ENCODE measurements around the gene DCP1B.
A peak's percentile ranks its signal among the peaks of the same experiment; 100 is the strongest.

Gene DCP1B

DNA sequence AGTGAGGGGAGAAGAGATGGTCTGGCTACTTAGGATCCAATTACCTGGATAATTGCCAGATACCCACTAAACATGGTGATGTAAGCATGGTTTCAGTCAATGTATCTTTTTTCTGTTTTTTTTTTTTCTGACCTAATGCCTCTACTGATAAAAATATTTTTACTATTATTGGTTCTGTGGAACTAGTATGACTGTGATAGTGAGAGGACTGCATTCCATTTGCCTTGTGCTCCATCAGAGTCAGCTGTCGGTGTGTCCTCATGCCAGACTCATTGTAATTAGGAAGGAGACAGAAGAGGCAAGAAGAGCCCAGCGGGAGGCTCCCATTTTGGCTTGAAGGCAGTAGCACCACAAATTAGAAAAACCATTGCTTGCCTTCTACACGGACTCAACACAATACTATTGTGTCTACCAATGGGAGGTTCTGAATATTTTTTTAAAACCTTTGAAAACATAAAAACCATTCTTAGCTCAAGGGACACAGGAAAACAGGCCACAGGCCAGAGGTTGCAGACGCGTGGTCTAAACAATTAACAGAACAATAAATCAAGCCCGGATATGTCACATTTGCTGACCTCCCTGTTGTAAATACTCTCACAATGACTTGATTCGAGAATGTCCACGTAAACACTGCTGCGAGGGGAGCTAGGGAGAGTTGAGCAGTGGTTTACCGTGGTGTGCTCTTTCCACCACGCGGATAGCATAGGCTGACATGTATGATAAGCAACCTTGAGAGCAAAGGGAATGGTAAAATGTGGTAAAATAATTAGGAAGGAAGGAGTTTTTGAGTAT lies 13.5 kb upstream of the DCP1B start:
- peaks cover 0 to 2% of the 10 kb centered on the region in 2 donors for H3K9me3 ChIP-seq (ENCODE audit: control insufficient read depth in 1 of 2, low read length in 2 of 2)
- H3K9ac ChIP-seq (ENCODE audit: low read depth in 1 of 2, low read length in 2 of 2) = no peak overlapping the region
- H3K36me3 ChIP-seq (ENCODE audit: control insufficient read depth in 1 of 2, insufficient read depth in 2 of 2, low read length in 2 of 2) = no peaks in the 10 kb centered on the region
- no peak overlapping the region for H3K27ac ChIP-seq (ENCODE audit: low read depth, low read length)
- no peaks in the 10 kb centered on the region for H3K27me3 ChIP-seq (ENCODE audit: control insufficient read depth in 1 of 2, insufficient read depth in 2 of 2, low read length in 2 of 2)
- H3K4me1 ChIP-seq (ENCODE audit: control insufficient read depth in 1 of 2, insufficient read depth in 2 of 2, low read length in 2 of 2) = peaks cover 0 to 12% of the 10 kb centered on the region in 2 donors
- no peak overlapping the region for H3K4me3 ChIP-seq (ENCODE audit: low read depth in 1 of 2, low read length in 2 of 2)

GRCh38 chr12:2016862-2017545 lies 12.7 kb upstream of the DCP1B start:
- Histone ChIP-seq H3K27ac (ENCODE audit: low read depth, low read length) (no peak overlapping the region), H3K4me1 (ENCODE audit: control insufficient read depth in 1 of 2, insufficient read depth in 2 of 2, low read length in 2 of 2) (peaks cover 0 to 12% of the 10 kb centered on the region in 2 donors), H3K27me3 (ENCODE audit: control insufficient read depth in 1 of 2, insufficient read depth in 2 of 2, low read length in 2 of 2) (no peaks in the 10 kb centered on the region), H3K36me3 (ENCODE audit: control insufficient read depth in 1 of 2, insufficient read depth in 2 of 2, low read length in 2 of 2) (no peaks in the 10 kb centered on the region), H3K9me3 (ENCODE audit: control insufficient read depth in 1 of 2, low read length in 2 of 2) (peaks cover 0 to 2% of the 10 kb centered on the region in 2 donors), H3K4me3 (ENCODE audit: low read depth in 1 of 2, low read length in 2 of 2) (no peak overlapping the region), H3K9ac (ENCODE audit: low read depth in 1 of 2, low read length in 2 of 2) (no peak overlapping the region)

DNA sequence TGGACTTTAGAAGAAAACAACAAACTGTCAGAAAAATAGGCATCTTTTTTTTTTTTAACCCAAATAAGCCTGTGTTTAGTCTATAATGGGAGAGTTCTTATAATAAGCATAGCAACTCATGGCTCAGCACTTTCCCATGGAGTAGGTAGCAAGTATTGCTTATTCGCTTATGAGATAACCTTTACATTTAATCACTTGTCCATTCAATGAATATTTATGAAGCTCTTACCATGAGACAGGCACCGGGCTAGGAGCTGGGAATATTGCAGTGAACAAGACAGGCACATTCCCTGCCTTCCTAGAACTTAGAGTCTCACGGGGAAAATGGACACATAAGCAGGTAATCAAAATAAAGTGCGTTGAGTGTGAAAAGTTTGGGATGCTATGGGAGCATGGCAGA lies 10.0 kb upstream of the DCP1B start:
- Histone ChIP-seq H3K4me1 (ENCODE audit: control insufficient read depth in 1 of 2, insufficient read depth in 2 of 2, low read length in 2 of 2) (peaks cover 0 to 12% of the 10 kb centered on the region in 2 donors), H3K9ac (ENCODE audit: low read depth in 1 of 2, low read length in 2 of 2) (no peak overlapping the region), H3K9me3 (ENCODE audit: control insufficient read depth in 1 of 2, low read length in 2 of 2) (no peaks in the 10 kb centered on the region), H3K36me3 (ENCODE audit: control insufficient read depth in 1 of 2, insufficient read depth in 2 of 2, low read length in 2 of 2) (no peaks in the 10 kb centered on the region), H3K27ac (ENCODE audit: low read depth, low read length) (no peak overlapping the region), H3K4me3 (ENCODE audit: low read depth in 1 of 2, low read length in 2 of 2) (no peak overlapping the region), H3K27me3 (ENCODE audit: control insufficient read depth in 1 of 2, insufficient read depth in 2 of 2, low read length in 2 of 2) (no peaks in the 10 kb centered on the region)

- Histone ChIP-seq H3K27ac (ENCODE audit: low read depth, low read length) (no peak overlapping the region), H3K36me3 (ENCODE audit: control insufficient read depth in 1 of 2, insufficient read depth in 2 of 2, low read length in 2 of 2) (no peaks in the 10 kb centered on the region), H3K27me3 (ENCODE audit: control insufficient read depth in 1 of 2, insufficient read depth in 2 of 2, low read length in 2 of 2) (no peaks in the 10 kb centered on the region), H3K4me1 (ENCODE audit: control insufficient read depth in 1 of 2, insufficient read depth in 2 of 2, low read length in 2 of 2) (peaks cover 0 to 12% of the 10 kb centered on the region in 2 donors), H3K9me3 (ENCODE audit: control insufficient read depth in 1 of 2, low read length in 2 of 2) (no peaks in the 10 kb centered on the region), H3K9ac (ENCODE audit: low read depth in 1 of 2, low read length in 2 of 2) (no peak overlapping the region), H3K4me3 (ENCODE audit: low read depth in 1 of 2, low read length in 2 of 2) (no peak overlapping the region)
These were observed 9.4 kb upstream of the DCP1B start for GRCh38 chr12:2013527-2014223.

- Histone ChIP-seq H3K27ac (ENCODE audit: low read depth, low read length) (no peak overlapping the region), H3K36me3 (ENCODE audit: control insufficient read depth in 1 of 2, insufficient read depth in 2 of 2, low read length in 2 of 2) (no peaks in the 10 kb centered on the region), H3K4me1 (ENCODE audit: control insufficient read depth in 1 of 2, insufficient read depth in 2 of 2, low read length in 2 of 2) (peaks cover 0 to 12% of the 10 kb centered on the region in 2 donors), H3K4me3 (ENCODE audit: low read depth in 1 of 2, low read length in 2 of 2) (no peak overlapping the region), H3K27me3 (ENCODE audit: control insufficient read depth in 1 of 2, insufficient read depth in 2 of 2, low read length in 2 of 2) (no peaks in the 10 kb centered on the region), H3K9me3 (ENCODE audit: control insufficient read depth in 1 of 2, low read length in 2 of 2) (no peaks in the 10 kb centered on the region), H3K9ac (ENCODE audit: low read depth in 1 of 2, low read length in 2 of 2) (no peak overlapping the region)
These were observed 8.8 kb upstream of the DCP1B start for GRCh38 chr12:2013086-2013485.

GRCh38 chr12:2011643-2012607 lies 7.7 kb upstream of the DCP1B start:
- Histone ChIP-seq H3K4me3 (ENCODE audit: low read depth in 1 of 2, low read length in 2 of 2) (no peak overlapping the region), H3K27ac (ENCODE audit: low read depth, low read length) (no peak overlapping the region)

DNA sequence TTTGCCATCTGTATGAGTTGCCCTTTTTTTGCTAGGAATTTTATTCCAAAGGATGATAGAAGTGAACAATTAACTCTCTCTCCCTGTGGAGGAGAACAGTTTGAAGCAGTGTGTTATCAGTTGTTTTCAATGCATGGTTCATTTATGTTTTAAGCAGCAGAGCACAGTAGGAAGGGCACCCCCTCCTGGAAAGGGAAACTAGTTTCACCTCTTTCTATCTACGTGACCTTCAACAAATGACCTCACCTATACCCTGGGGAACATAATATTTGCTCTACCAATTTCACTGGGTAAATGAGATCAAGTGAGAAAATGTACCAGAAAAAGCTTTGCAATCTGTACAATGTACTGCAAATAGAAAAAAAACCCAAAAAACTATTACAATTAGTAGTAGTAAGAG lies 5.4 kb upstream of the DCP1B start:
- H3K27ac ChIP-seq (ENCODE audit: low read depth, low read length) = no peak overlapping the region
- no peaks in the 10 kb centered on the region for H3K27me3 ChIP-seq (ENCODE audit: control insufficient read depth in 1 of 2, insufficient read depth in 2 of 2, low read length in 2 of 2)
- peaks cover 2 to 11% of the 10 kb centered on the region in 2 donors for H3K4me1 ChIP-seq (ENCODE audit: control insufficient read depth in 1 of 2, insufficient read depth in 2 of 2, low read length in 2 of 2)
- H3K9ac ChIP-seq (ENCODE audit: low read depth in 1 of 2, low read length in 2 of 2) = no peak overlapping the region
- H3K9me3 ChIP-seq (ENCODE audit: control insufficient read depth in 1 of 2, low read length in 2 of 2) = no peaks in the 10 kb centered on the region
- H3K4me3 ChIP-seq (ENCODE audit: low read depth in 1 of 2, low read length in 2 of 2) = no peak overlapping the region
- no peaks in the 10 kb centered on the region for H3K36me3 ChIP-seq (ENCODE audit: control insufficient read depth in 1 of 2, insufficient read depth in 2 of 2, low read length in 2 of 2)

More at GRCh38 chr12:2011643-2012607, 7.7 kb upstream of the DCP1B start:
- H3K27me3 ChIP-seq (ENCODE audit: control insufficient read depth in 1 of 2, insufficient read depth in 2 of 2, low read length in 2 of 2) = no peaks in the 10 kb centered on the region
- no peak overlapping the region for H3K9ac ChIP-seq (ENCODE audit: low read depth in 1 of 2, low read length in 2 of 2)
- H3K9me3 ChIP-seq (ENCODE audit: control insufficient read depth in 1 of 2, low read length in 2 of 2) = no peaks in the 10 kb centered on the region
- no peaks in the 10 kb centered on the region for H3K36me3 ChIP-seq (ENCODE audit: control insufficient read depth in 1 of 2, insufficient read depth in 2 of 2, low read length in 2 of 2)
- peaks cover 0 to 12% of the 10 kb centered on the region in 2 donors for H3K4me1 ChIP-seq (ENCODE audit: control insufficient read depth in 1 of 2, insufficient read depth in 2 of 2, low read length in 2 of 2)

DNA sequence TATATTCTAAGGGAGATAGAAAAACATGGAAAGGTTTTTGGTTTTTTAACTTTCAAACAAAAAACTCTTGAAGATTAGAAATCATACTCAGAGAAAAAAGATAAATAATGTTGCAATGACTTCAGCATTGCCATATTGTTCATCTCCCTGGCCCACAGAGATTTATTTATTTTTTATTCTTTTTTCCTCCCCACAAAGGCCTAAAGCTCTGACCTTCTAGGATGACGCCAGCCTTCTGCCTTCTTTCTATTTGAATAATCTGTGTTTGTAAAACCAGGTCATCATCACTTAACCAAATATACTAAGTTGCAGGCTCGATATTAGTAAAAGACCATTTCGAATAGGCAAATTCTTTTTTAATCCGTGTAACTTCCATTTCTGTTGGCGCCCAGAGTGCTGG lies 4.4 kb upstream of the DCP1B start:
- no peaks in the 10 kb centered on the region for H3K36me3 ChIP-seq (ENCODE audit: control insufficient read depth in 1 of 2, insufficient read depth in 2 of 2, low read length in 2 of 2)
- H3K4me1 ChIP-seq (ENCODE audit: control insufficient read depth in 1 of 2, insufficient read depth in 2 of 2, low read length in 2 of 2) = peaks cover 4 to 9% of the 10 kb centered on the region in 2 donors
- no peaks in the 10 kb centered on the region for H3K9me3 ChIP-seq (ENCODE audit: control insufficient read depth in 1 of 2, low read length in 2 of 2)
- no peaks in the 10 kb centered on the region for H3K27me3 ChIP-seq (ENCODE audit: control insufficient read depth in 1 of 2, insufficient read depth in 2 of 2, low read length in 2 of 2)
- no peak overlapping the region for H3K9ac ChIP-seq (ENCODE audit: low read depth in 1 of 2, low read length in 2 of 2)
- no peak overlapping the region for H3K27ac ChIP-seq (ENCODE audit: low read depth, low read length)
- no peak overlapping the region for H3K4me3 ChIP-seq (ENCODE audit: low read depth in 1 of 2, low read length in 2 of 2)

- H3K9ac ChIP-seq (ENCODE audit: low read depth in 1 of 2, low read length in 2 of 2) = peak overlapping the region; percentile 84 to 99
These were observed 563 bp downstream of the DCP1B start for GRCh38 chr12:2003676-2004112.

More at GRCh38 chr12:2003676-2004112, 563 bp downstream of the DCP1B start:
- Histone ChIP-seq H3K27me3 (ENCODE audit: control insufficient read depth in 1 of 2, insufficient read depth in 2 of 2, low read length in 2 of 2) (no peaks in the 10 kb centered on the region), H3K27ac (ENCODE audit: low read depth, low read length) (peak overlapping the region; percentile 85), H3K36me3 (ENCODE audit: control insufficient read depth in 1 of 2, insufficient read depth in 2 of 2, low read length in 2 of 2) (no peaks in the 10 kb centered on the region), H3K4me1 (ENCODE audit: control insufficient read depth in 1 of 2, insufficient read depth in 2 of 2, low read length in 2 of 2) (peaks cover 8 to 22% of the 10 kb centered on the region in 2 donors), H3K9me3 (ENCODE audit: control insufficient read depth in 1 of 2, low read length in 2 of 2) (no peaks in the 10 kb centered on the region), H3K4me3 (ENCODE audit: low read depth in 1 of 2, low read length in 2 of 2) (peak overlapping the region; percentile 92 to 99)

Data from duodenal mucosa (tissue), 2 donors.